HG03521 (cell line): ENCODE measurements around the gene OR10H2.
"Not testable (repeated sequence)": the region's sequence is repeated elsewhere in the genome, so short reads cannot be mapped to it uniquely, and the experiment has no call there.

Experiments
- ATAC-seq: cut with Tn5 transposase; IDR thresholded peaks from one replicate; pipeline ENCODE4 v1.9.1; 2021; ENCODE audit warnings: mild to moderate bottlenecking, moderate library complexity; ENCODE audit not compliant: unreplicated experiment

OR10H2 gene

GRCh38 chr19:15759962-15760565, 32.2 kb downstream of the OR10H2 start:
- no peak for ATAC-seq

- no peak for ATAC-seq
Measured at GRCh38 chr19:15769586-15769985, 41.8 kb downstream of the OR10H2 start.

- ATAC-seq, result not testable (repeated sequence)
Measured at GRCh38 chr19:15774159-15774558, 46.3 kb downstream of the OR10H2 start.

GRCh38 chr19:15775249-15775648, 47.4 kb downstream of the OR10H2 start:
- ATAC-seq, result no peak

GRCh38 chr19:15776264-15776663, 48.4 kb downstream of the OR10H2 start:
- no peak for ATAC-seq

- ATAC-seq, result no peak
Measured at GRCh38 chr19:15776991-15777970, 49.5 kb downstream of the OR10H2 start.
